SK-N-MC (cell line): ENCODE results near the gene NDFIP1.

Experiments used
- EZH2 ChIP-seq: fragments of 200-600 bp; sonication (generic); IDR thresholded peaks from one replicate; pipeline ENCODE4 v1.6.1; 2017; ENCODE audit warnings: antibody characterized with exemption
- FOXP2 ChIP-seq: optimal IDR thresholded peaks from 2 replicates; pipeline ENCODE3; 2011; ENCODE audit warnings: mild to moderate bottlenecking, moderate library complexity; ENCODE audit not compliant: insufficient read depth; ENCODE audit errors: extremely low read length, control extremely low read depth
- POLR2AphosphoS5 ChIP-seq: IDR thresholded peaks from 2 replicates; pipeline ENCODE4 v1.6.1; 2012; ENCODE audit warnings: mild to moderate bottlenecking, low read depth, low read length, borderline replicate concordance

- TF ChIP-seq EZH2, result no peak
- TF ChIP-seq POLR2AphosphoS5, result no peak
- TF ChIP-seq FOXP2, result no peak
Measured at GRCh38 chr5:142143878-142144277, 35.3 kb downstream of the NDFIP1 start.
